Body of pancreas (tissue), 4 donors: ENCODE data around the gene FAM13B.

Experiments used
- POLR2A ChIP-seq, 3 donors: fragments of 450-650 bp; IDR thresholded peaks; one replicate each; pipeline ENCODE4 v1.6.1; 2016; ENCODE audit warnings: antibody characterized with exemption in 3 of 3, mild to moderate bottlenecking in 2 of 3
- TF ChIP-seq, protein P1 (sequence below), 7 experiments: fragments of 450-650 bp in 4 of 7; fragments of 200-600 bp in 3 of 7; sonication (generic) in 3 of 7; IDR thresholded peaks; one replicate each; pipeline ENCODE4 v1.5.1; 2016 to 2019; ENCODE audit warnings: antibody characterized with exemption in 7 of 7

DNA sequence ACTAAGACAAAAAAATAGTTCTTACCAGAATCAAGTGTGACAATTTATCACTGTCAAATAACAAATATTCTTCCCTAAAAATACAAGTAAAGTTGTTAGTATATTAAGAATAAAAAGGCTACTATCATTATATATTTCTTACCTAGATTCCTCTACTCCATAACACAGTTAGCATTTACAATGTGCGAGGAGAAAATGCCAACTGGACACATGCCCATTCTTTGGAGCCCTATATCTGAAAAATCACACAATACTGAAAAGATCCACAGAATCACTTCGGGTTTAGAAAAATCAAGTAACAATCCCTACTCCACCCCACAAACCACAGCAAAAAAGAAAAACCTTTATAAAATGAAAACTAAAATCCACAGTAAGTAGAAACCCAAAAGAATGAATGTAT lies 72.7 kb downstream of the FAM13B start:
- TF ChIP-seq, protein P1, sequence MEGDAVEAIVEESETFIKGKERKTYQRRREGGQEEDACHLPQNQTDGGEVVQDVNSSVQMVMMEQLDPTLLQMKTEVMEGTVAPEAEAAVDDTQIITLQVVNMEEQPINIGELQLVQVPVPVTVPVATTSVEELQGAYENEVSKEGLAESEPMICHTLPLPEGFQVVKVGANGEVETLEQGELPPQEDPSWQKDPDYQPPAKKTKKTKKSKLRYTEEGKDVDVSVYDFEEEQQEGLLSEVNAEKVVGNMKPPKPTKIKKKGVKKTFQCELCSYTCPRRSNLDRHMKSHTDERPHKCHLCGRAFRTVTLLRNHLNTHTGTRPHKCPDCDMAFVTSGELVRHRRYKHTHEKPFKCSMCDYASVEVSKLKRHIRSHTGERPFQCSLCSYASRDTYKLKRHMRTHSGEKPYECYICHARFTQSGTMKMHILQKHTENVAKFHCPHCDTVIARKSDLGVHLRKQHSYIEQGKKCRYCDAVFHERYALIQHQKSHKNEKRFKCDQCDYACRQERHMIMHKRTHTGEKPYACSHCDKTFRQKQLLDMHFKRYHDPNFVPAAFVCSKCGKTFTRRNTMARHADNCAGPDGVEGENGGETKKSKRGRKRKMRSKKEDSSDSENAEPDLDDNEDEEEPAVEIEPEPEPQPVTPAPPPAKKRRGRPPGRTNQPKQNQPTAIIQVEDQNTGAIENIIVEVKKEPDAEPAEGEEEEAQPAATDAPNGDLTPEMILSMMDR (IDR thresholded peaks at IDR 0.05) = no peak
- TF ChIP-seq POLR2A (IDR thresholded peaks at IDR 0.05) = no peak
